ENCODE results near the gene DIO1. TPM values are rescaled to one million over a fixed set of nuclear protein-coding genes. Genes with fewer than 3 reads are reported as not detected.
"Not testable (repeated sequence)": the region's sequence is repeated elsewhere in the genome, so short reads cannot be mapped to it uniquely, and the experiment has no call there.

DIO1 gene
- under 1 TPM; 0.39 to 0.95 (median 0.77) TPM for polyA plus RNA-seq (ENCODE audit: insufficient read depth in 1 of 5, insufficient read length in 5 of 5, low replicate concordance in 1 of 5)
- long read RNA-seq, donor 1: 0 reads
- long read RNA-seq, donor 2: 0 reads
- long read RNA-seq, donor 3: 0 reads
- long read RNA-seq, donor 4: 0 reads
- long read RNA-seq, donor 5, partial matches to known transcripts: 0 of 1 reads
- long read RNA-seq, donor 5, other reads (novel, unspliced or antisense): 0 of 1 reads
- long read RNA-seq, donor 6, partial matches to known transcripts: 0 of 1 reads
- long read RNA-seq, donor 6, other reads (novel, unspliced or antisense): 0 of 1 reads
- long read RNA-seq, donor 7: 0 reads
- long read RNA-seq, donor 8: 0 reads

DNA sequence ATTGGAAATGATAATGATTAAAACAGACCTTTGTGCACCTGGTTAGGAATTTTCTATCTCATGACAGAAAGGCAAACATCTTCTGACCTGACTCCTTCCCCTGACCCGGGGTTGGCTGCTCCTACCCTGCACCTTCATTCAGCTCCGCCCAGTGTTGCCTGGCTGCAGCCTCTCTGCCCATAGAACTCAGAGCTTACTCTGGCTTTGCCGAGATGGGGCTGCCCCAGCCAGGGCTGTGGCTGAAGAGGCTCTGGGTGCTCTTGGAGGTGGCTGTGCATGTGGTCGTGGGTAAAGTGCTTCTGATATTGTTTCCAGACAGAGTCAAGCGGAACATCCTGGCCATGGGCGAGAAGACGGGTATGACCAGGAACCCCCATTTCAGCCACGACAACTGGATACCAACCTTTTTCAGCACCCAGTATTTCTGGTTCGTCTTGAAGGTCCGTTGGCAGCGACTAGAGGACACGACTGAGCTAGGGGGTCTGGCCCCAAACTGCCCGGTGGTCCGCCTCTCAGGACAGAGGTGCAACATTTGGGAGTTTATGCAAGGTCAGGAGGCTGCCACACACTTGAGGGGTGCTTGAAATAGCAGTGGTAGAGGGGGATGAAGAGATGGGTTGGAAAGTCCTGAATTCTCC lies at the start of gene DIO1:
DIO1 (plus strand) TSS at position 189 of the 638 bp plus-strand sequence; CDS start at position 213, 24 bp downstream.
- no peak for DNase-seq

- DNase-seq: no peak
Observed at GRCh38 chr1:53847980-53848379, 46.0 kb upstream of the DIO1 start.

- DNase-seq: no peak
Observed at GRCh38 chr1:53850082-53850673, 43.8 kb upstream of the DIO1 start.

- DNase-seq: no peak
Observed at GRCh38 chr1:53851571-53852285, 42.3 kb upstream of the DIO1 start.

GRCh38 chr1:53860967-53861411 lies 33.0 kb upstream of the DIO1 start:
- DNase-seq: peak in 1 of 2 donors; percentile 31

- no peak for DNase-seq
Observed at GRCh38 chr1:53862507-53862906, 31.5 kb upstream of the DIO1 start.

DNA sequence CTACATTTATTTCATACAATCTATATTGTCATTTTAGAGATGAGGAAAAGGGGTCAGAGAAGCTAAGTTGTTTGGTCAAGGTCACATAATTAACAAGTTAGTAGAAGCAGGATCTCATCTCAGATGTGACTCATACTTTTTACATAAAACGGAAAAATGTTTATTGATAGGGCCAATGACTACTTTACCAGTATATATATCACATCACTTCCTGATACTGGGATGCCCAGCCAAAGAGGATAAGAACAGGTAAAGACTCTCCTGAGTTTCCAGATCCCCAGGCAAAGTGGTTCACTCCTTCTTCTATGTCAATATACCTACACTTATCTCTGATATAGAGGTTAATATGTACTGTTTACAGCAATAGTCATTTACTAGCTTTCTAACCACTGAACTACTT lies 25.4 kb upstream of the DIO1 start:
- no peak for DNase-seq

DNA sequence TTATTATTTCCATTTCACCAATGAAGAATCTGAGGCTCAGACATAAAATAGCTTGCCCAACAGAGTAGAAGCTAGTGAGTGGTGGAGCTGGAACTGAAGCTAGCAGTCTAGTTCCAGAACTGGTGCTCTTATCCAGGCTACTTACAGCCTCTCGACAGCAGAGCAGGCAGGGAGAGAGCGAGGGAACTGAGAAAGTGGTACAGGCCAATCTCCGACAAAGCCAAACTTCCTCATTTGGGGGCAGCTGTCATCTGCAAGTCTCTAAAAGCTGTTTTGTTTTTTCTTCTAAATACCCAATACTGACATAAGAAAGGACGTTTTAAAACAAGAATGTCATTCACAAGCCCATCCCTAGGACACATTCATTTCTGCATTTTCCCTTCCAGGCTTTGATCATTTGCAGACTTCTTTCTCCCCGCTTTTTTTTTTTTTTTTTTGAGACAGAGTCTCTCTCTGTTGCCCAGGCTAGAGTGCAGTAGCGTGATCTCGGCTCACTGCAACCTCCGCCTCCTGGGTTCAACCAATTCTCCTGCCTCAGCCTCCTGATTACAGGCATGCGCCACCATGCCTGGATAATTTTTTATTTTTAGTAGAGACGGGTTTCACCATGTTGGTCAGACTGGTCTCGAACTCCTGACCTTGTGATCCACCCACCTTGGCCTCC lies 24.4 kb upstream of the DIO1 start:
- no peak for DNase-seq

DNA sequence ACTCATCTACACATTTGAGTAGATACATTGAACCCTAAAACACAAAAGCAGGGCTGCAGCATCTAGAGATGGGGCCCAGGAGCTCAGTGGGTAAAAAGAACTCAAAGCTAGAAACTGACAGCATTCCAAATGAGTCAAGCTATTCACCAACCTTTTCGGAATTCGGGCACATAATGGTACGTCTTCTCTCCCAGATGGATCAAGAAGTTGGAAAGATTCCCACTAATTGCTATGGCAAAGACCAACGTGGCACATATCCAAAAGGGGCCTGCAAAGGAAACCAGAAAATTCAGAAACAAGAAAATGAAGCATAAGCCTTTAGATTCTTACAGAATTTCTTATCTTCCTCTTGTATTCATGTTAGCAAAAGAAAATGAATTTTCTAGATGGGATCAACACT lies 22.8 kb upstream of the DIO1 start:
- no peak for DNase-seq

DNA sequence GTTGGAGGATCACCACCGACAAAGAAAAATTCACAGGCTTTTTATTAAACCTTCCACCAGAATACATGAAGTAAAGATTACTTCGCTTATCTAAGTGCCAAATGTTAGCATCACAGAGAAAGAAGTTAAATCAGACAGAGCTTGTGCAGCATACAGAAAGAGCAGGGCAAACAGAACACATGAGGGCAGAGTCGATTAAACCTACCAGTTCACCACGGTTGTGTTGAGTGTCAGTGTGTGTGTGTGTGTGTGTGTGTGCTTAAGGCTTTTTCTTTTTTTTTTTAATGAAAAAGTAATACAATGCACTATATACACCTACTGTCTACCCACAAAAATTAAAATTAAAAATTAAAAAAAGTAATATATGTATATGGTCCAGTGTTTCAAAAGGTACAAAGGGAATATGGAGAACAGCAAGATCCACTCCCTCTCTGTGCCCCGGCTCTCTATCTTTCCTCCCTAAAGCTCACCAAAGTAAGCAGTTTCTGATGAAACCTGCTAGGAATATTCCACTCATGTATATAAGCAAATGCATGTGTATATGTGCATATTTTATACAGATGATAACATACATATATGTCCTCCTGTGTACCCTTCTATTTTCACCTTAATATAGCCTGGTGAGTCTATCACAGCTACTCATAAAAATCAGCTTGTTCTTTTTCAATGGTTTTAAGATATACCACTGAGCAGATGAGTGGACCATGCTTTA lies 22.1 kb upstream of the DIO1 start:
- DNase-seq: no peak

- DNase-seq: not testable (repeated sequence)
Observed at GRCh38 chr1:53875150-53875549, 18.8 kb upstream of the DIO1 start.

- DNase-seq: no peak
Observed at GRCh38 chr1:53878492-53879105, 15.4 kb upstream of the DIO1 start.

DNA sequence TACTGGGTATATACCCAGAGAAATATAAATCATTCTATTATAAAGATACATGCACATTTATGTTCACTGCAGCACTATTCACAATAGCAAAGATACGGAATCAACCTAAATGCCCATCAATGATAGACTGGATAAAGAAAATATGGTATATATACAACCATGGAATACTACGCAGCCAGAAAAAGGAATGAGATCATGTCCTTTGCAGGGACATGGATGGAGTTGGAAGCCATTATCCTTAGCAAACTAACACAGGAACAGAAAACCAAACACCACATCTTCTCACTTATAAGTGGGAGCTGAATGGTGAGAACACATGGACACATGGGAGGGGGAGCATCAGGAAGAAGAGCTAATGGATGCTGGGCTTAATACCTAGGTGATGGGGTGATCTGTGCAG lies 12.1 kb upstream of the DIO1 start:
- not testable (repeated sequence) for DNase-seq

GRCh38 chr1:53883600-53883999 lies 10.4 kb upstream of the DIO1 start:
- DNase-seq: not testable (repeated sequence)

DNA sequence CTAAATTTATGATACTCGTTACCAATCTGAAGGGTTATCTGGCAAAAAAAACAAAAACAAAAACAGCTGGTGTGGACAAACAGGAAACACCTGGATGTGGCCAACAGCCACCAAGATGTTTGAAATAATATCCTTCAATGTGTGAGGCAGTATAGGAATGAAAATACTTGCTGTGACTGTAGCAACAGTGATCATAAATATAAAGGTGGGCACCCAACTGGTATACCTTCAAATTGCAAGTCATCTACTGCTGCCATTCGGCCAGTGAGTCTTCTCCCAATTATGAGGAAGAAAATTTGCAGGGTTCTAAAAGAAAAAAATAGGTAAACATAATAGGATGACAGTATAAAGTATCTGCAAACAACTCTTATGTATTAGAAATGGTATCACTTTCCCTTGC lies 5.3 kb upstream of the DIO1 start:
- DNase-seq: no peak

DNA sequence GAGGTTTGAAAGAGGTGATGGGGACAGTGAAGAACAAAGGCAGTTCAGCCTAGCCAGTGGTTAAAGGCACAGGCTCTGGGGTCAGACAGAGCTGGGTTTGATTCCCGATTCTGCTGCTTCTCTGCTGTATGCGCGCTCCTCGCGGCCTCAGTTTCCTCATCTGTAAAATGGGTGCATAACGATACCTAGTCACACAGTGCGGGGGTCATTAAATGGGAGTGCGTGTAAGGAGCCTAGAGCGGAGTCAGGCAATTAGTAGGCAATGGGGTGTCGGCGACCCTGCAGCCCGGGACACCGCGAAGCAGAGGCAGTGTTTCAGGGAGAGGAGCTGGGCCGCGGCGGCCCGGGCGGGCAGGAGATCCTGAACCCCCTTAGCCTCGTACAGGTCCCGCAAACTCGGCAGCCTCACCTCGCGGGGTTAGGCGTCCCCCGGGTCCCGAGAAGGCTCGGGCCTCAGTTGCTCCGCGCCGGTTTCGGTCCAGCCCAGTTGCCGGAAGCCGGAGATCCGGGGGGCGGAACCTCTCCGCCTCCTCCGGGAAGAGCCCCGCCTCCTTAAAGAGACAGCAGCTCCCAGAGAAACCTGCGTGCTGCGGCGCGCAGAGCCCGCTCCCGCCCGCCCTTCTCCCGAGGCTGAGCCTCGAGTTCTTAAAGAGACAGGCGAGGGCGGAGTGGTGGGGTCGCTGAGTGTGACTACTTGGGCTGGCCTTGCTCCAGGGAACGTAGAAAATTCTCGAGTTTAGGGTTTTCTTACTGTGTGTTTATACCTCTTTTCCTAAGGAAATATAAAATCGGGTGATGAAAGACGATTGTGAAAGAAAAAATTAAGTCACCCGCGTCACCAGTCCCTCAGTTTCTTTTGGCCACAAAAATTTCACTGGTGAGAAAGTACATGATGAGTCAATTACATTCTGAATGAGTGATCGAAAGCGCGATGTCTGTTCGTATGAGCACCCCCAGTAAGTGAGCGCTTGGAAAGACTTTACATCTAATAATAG lies 4.4 kb upstream of the DIO1 start, which contains the start of gene YIPF1:
YIPF1 (minus strand) TSS at position 494 of the 995 bp plus-strand sequence. CDS start 860 bp downstream, outside the sequence.
- DNase-seq: peak; percentile 85 to 87

DNA sequence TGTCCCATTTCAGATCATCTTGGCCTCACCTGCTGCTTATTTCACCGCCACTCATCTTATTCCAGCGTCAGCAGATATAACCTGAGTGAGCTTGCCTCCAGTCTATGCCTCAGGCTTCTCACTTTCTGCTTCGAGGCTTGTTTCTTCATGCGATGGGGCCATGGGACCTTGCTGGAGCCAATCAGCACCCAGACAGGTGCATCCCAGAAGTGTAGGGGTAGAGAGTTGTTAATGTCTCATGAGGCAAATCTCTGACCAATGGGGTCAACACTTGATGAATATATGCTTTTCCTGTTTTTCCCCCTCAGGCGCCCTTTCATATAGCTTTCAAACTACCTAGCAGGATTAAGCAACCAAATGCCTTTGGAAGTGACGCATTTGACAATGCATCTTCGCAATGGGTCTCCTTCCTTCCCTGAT lies 3.5 kb upstream of the DIO1 start:
- no peak for DNase-seq

DNA sequence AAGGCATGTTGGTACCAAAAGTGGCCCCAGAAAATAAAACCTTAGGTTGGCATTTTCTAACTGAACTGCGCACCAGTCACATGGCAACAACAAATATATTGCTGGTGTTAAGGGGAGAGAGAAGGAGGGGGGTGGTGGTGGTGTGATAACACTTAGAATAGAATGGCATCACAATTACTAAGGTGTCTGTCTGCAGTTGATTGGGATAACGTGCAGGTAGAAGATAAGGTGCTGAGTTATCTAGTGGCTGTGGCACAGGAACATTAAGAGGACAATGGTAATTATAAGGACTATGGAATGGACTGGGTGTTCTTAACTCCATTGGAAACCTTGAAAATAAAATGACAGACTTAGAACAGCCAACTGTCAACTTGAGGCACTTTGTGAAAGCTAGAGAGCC lies 3.0 kb upstream of the DIO1 start:
- DNase-seq: no peak

- no peak for DNase-seq
Observed at GRCh38 chr1:53891678-53892077, 2.3 kb upstream of the DIO1 start.
